Liver (tissue), 9 donors: ENCODE data around the gene DDX1. TPM values are rescaled to one million over a fixed set of nuclear protein-coding genes. Genes with fewer than 3 reads are reported as not detected.

Source experiments
- DNase-seq: peaks from one replicate; pipeline ENCODE4 v3.0.0-alpha.2; 2017; ENCODE audit warnings: low spot score
- H3K27ac ChIP-seq, 2 donors: one replicate each; pipeline ENCODE4 v1.7.0; 2013; ENCODE audit warnings: inconsistent platforms in 2 of 2, low read length in 2 of 2, control low read depth in 1 of 2, low read depth in 1 of 2, mild to moderate bottlenecking in 1 of 2
- H3K27me3 ChIP-seq, 4 donors: one replicate each; pipeline versions ENCODE4 v1.6.1 to v1.7.0; 2013; ENCODE audit warnings: low read length in 3 of 4, inconsistent platforms in 1 of 4, mild to moderate bottlenecking in 1 of 4, moderate library complexity in 1 of 4; ENCODE audit not compliant: control insufficient read depth in 4 of 4, insufficient read depth in 4 of 4
- H3K36me3 ChIP-seq, 4 donors: one replicate each; pipeline versions ENCODE4 v1.6.1 to v1.7.0; 2013; ENCODE audit warnings: low read length in 3 of 4, mild to moderate bottlenecking in 3 of 4, low read depth in 1 of 4, moderate library complexity in 1 of 4; ENCODE audit not compliant: control insufficient read depth in 4 of 4, insufficient read depth in 3 of 4
- H3K4me1 ChIP-seq, 4 donors: one replicate each; pipeline versions ENCODE4 v1.6.1 to v1.7.0; 2013; ENCODE audit warnings: low read length in 3 of 4, mild to moderate bottlenecking in 3 of 4, moderate library complexity in 1 of 4; ENCODE audit not compliant: control insufficient read depth in 4 of 4, insufficient read depth in 4 of 4
- H3K4me3 ChIP-seq, 3 donors: one replicate each; pipeline versions ENCODE4 v1.6.1 to v1.7.0; 2013; ENCODE audit warnings: low read length in 3 of 3, control low read depth in 1 of 3, low read depth in 1 of 3, mild to moderate bottlenecking in 1 of 3
- H3K9ac ChIP-seq, 2 donors: one replicate each; pipeline ENCODE4 v1.7.0; 2013; ENCODE audit warnings: low read length in 2 of 2, mild to moderate bottlenecking in 2 of 2, moderate library complexity in 2 of 2, control low read depth in 1 of 2, low read depth in 1 of 2
- H3K9me3 ChIP-seq, 4 donors: one replicate each; pipeline versions ENCODE4 v1.6.1 to v1.7.0; 2013; ENCODE audit warnings: low read length in 3 of 4; ENCODE audit not compliant: control insufficient read depth in 4 of 4
- ATF3 ChIP-seq: IDR thresholded peaks from 2 replicates; pipeline ENCODE4 v1.6.1; 2016; ENCODE audit warnings: antibody characterized with exemption
- CTCF ChIP-seq: fragments of 150-350 bp; IDR thresholded peaks from 2 replicates; pipeline ENCODE4 v1.5.1; 2017; ENCODE audit warnings: improper control_type of control experiment, low read depth, low read length; ENCODE audit not compliant: missing input control
- EGR1 ChIP-seq, 2 donors: IDR thresholded peaks; 2 replicates each; pipeline ENCODE4 v1.6.1; 2016 to 2018; ENCODE audit warnings: antibody characterized with exemption in 2 of 2, low read depth in 2 of 2
- FOXA1 ChIP-seq: IDR thresholded peaks from 2 replicates; pipeline ENCODE4 v1.6.1; 2016; ENCODE audit warnings: antibody characterized with exemption
- FOXA2 ChIP-seq: IDR thresholded peaks from 2 replicates; pipeline ENCODE4 v1.6.1; 2016; ENCODE audit warnings: antibody characterized with exemption
- GABPA ChIP-seq, 2 donors: IDR thresholded peaks in 1 of 2; conservative IDR thresholded peaks in 1 of 2; 2 replicates each; pipeline ENCODE4 v1.6.1; 2016; ENCODE audit warnings: antibody characterized with exemption in 2 of 2, mild to moderate bottlenecking in 1 of 2, moderate library complexity in 1 of 2
- HNF4A ChIP-seq, 2 donors: conservative IDR thresholded peaks; 2 replicates each; pipeline ENCODE4 v1.6.1; 2016; ENCODE audit warnings: antibody characterized with exemption in 2 of 2, mild to moderate bottlenecking in 2 of 2
- HNF4G ChIP-seq: IDR thresholded peaks from 2 replicates; pipeline ENCODE4 v1.6.1; 2016; ENCODE audit warnings: antibody characterized with exemption
- JUND ChIP-seq, 2 donors: IDR thresholded peaks; 2 replicates each; pipeline ENCODE4 v1.6.1; 2016; ENCODE audit warnings: antibody characterized with exemption in 2 of 2
- MAX ChIP-seq: IDR thresholded peaks from 2 replicates; pipeline ENCODE4 v1.6.1; 2016; ENCODE audit warnings: antibody characterized with exemption
- NR2F2 ChIP-seq: IDR thresholded peaks from 2 replicates; pipeline ENCODE4 v1.6.1; 2016; ENCODE audit warnings: antibody characterized with exemption
- RAD21 ChIP-seq, 2 donors: IDR thresholded peaks; 2 replicates each; pipeline ENCODE4 v1.6.1; 2016; ENCODE audit warnings: antibody characterized with exemption in 2 of 2, mild to moderate bottlenecking in 2 of 2
- REST ChIP-seq: IDR thresholded peaks from 2 replicates; pipeline ENCODE4 v1.6.1; 2016; ENCODE audit warnings: antibody characterized with exemption, mild to moderate bottlenecking
- RXRA ChIP-seq, 2 donors: IDR thresholded peaks; 2 replicates each; pipeline ENCODE4 v1.6.1; 2017 to 2018; ENCODE audit warnings: antibody characterized with exemption in 2 of 2, mild to moderate bottlenecking in 1 of 2
- SP1 ChIP-seq: IDR thresholded peaks from 2 replicates; pipeline ENCODE4 v1.6.1; 2018; ENCODE audit warnings: antibody characterized with exemption, mild to moderate bottlenecking
- TAF1 ChIP-seq: conservative IDR thresholded peaks from 2 replicates; pipeline ENCODE4 v1.6.1; 2016; ENCODE audit warnings: antibody characterized with exemption, mild to moderate bottlenecking
- YY1 ChIP-seq: IDR thresholded peaks from 2 replicates; pipeline ENCODE4 v1.6.1; 2016; ENCODE audit warnings: antibody characterized with exemption, mild to moderate bottlenecking
- ZBTB33 ChIP-seq: IDR thresholded peaks from 2 replicates; pipeline ENCODE4 v1.6.1; 2016; ENCODE audit warnings: antibody characterized with exemption
- WGBS: extraction: QIAGEN DNeasy Blood & Tissue Kit; methylation state at CpG from one replicate; pipeline ENCODE4 v1.1.7; 2013; 5-methylcytosine and 5-hydroxymethylcytosine counted together
- polyA plus RNA-seq, 2 donors: library from polyadenylated mRNA; stranded (reverse) in 1 of 2; unstranded in 1 of 2; fragments of 200-250 nt in 1 of 2; fragments of >200 nt in 1 of 2; fragmentation: Nextera tagmentation in 1 of 2; extraction: Ambion mirVana in 1 of 2; gene quantifications; one replicate each; pipeline versions ENCODE4 v1.2.1 to v1.2.3, GENCODE V29; 2013 to 2015
- total RNA-seq, 2 donors: library from RNA; depleted of rRNA; stranded (reverse); fragments of >200 nt; gene quantifications; one replicate each; pipeline ENCODE4 v1.2.3, GENCODE V29; 2014
- donor health status: healthy.
- donor health status: healthy.
- donor health status: healthy.
- donor health status: healthy.
- donor health status: healthy.

Gene DDX1
- total and polyA plus RNA-seq, 4 donors: 31.7 to 43.9 (median 38.8) TPM

- no peak for TF ChIP-seq SP1
- TF ChIP-seq YY1: no peak
- no peak for TF ChIP-seq NR2F2
- no peak for TF ChIP-seq RAD21 (IDR thresholded peaks at IDR 0.05)
- no peak for TF ChIP-seq ZBTB33
- TF ChIP-seq MAX: no peak
- TF ChIP-seq HNF4G: no peak
- no peak for TF ChIP-seq REST
- TF ChIP-seq HNF4A (conservative IDR thresholded peaks at IDR 0.05): no peak
- no peak for TF ChIP-seq RXRA (IDR thresholded peaks at IDR 0.05)
- Histone ChIP-seq H3K36me3 (peaks cover 0 to 5% (median 3%) of the 10 kb centered on the region in 4 donors), H3K27me3 (no peaks in the 10 kb centered on the region), H3K9me3 (no peaks in the 10 kb centered on the region), H3K4me1 (no peaks in the 10 kb centered on the region), H3K27ac (no peak overlapping the region), H3K4me3 (no peak overlapping the region), H3K9ac (no peak overlapping the region)
- no peak for DNase-seq
- WGBS: 96% methylated on average over 3 of the region's 3 CpGs
Measured at GRCh38 chr2:15543053-15543452, 48.6 kb upstream of the DDX1 start.

- Histone ChIP-seq H3K27me3 (no peaks in the 10 kb centered on the region), H3K4me1 (no peaks in the 10 kb centered on the region), H3K4me3 (no peak overlapping the region), H3K36me3 (peaks cover 0 to 5% (median 3%) of the 10 kb centered on the region in 4 donors), H3K9ac (no peak overlapping the region), H3K27ac (no peak overlapping the region), H3K9me3 (no peaks in the 10 kb centered on the region)
- 98% methylated on average over 6 of the region's 6 CpGs for WGBS
- TF ChIP-seq TAF1 (no peak), CTCF (no peak), HNF4A (conservative IDR thresholded peaks at IDR 0.05) (no peak), JUND (IDR thresholded peaks at IDR 0.05) (no peak), ATF3 (no peak), SP1 (no peak), FOXA1 (no peak), MAX (no peak), REST (no peak), HNF4G (no peak), RXRA (IDR thresholded peaks at IDR 0.05) (no peak), ZBTB33 (no peak), RAD21 (IDR thresholded peaks at IDR 0.05) (no peak), GABPA (IDR thresholded peaks at IDR 0.05 in 1 of 2, conservative IDR thresholded peaks at IDR 0.05 in 1 of 2) (no peak), EGR1 (IDR thresholded peaks at IDR 0.05; ENCODE audit: low read depth in 2 of 2) (no peak), FOXA2 (no peak), NR2F2 (no peak)
- DNase-seq: no peak
Measured at GRCh38 chr2:15543541-15543940, 48.1 kb upstream of the DDX1 start.
